GM23338 (cell line): ENCODE results near the gene INHA. TPM values are rescaled to one million over a fixed set of nuclear protein-coding genes. Genes with fewer than 3 reads are reported as not detected.

Experiments
- ATAC-seq: fragments of 200-7000 bp; cut with Tn5 transposase; 3 replicates; pipeline ENCODE4 v1.9.1; 2020
- DNase-seq: peaks from one replicate; pipeline ENCODE4 v3.0.0-alpha.2; 2015; ENCODE audit warnings: low spot score
- H2AFZ ChIP-seq: fragments of 200-600 bp; sonication (generic); 2 replicates; pipeline ENCODE4 v1.8.0; 2016; ENCODE audit warnings: antibody characterized with exemption, mild to moderate bottlenecking, moderate library complexity
- H3F3A ChIP-seq: fragments of 200-600 bp; sonication (generic); replicated peaks from 2 replicates; pipeline ENCODE4 v1.8.0; 2017; ENCODE audit warnings: antibody characterized with exemption, mixed run types, low read depth
- H3K27ac ChIP-seq: fragments of 200-600 bp; sonication (generic); 2 replicates; pipeline ENCODE4 v1.6.1; 2016; ENCODE audit warnings: low read depth
- H3K27me3 ChIP-seq: fragments of 200-600 bp; sonication (generic); 2 replicates; pipeline ENCODE4 v1.8.0; 2016; ENCODE audit warnings: mild to moderate bottlenecking, mixed run types, moderate library complexity; ENCODE audit not compliant: insufficient read depth
- H3K36me3 ChIP-seq: fragments of 200-600 bp; sonication (generic); 2 replicates; pipeline ENCODE4 v1.8.0; 2016; ENCODE audit warnings: mild to moderate bottlenecking; ENCODE audit not compliant: insufficient read depth
- H3K4me1 ChIP-seq: fragments of 200-600 bp; sonication (generic); 2 replicates; pipeline ENCODE4 v1.8.0; 2016; ENCODE audit warnings: mild to moderate bottlenecking, moderate library complexity; ENCODE audit not compliant: insufficient read depth
- H3K4me2 ChIP-seq: fragments of 200-600 bp; sonication (generic); 2 replicates; pipeline ENCODE4 v1.7.1; 2017; ENCODE audit warnings: mixed run types
- H3K4me3 ChIP-seq: fragments of 200-600 bp; sonication (generic); 2 replicates; pipeline ENCODE4 v1.6.1; 2016; ENCODE audit warnings: mixed run types
- H3K79me2 ChIP-seq: fragments of 200-600 bp; sonication (generic); replicated peaks from 2 replicates; pipeline ENCODE4 v1.8.0; 2017; ENCODE audit warnings: mild to moderate bottlenecking; ENCODE audit not compliant: insufficient read depth
- H3K9me2 ChIP-seq: fragments of 200-600 bp; sonication (generic); 2 replicates; pipeline ENCODE4 v1.8.0; 2017; ENCODE audit not compliant: insufficient read depth
- H4K20me1 ChIP-seq: fragments of 200-600 bp; sonication (generic); replicated peaks from 2 replicates; pipeline ENCODE4 v1.8.0; 2017; ENCODE audit warnings: mild to moderate bottlenecking; ENCODE audit not compliant: insufficient read depth
- H3K27ac Mint-ChIP-seq: 2 replicates; pipeline ENCODE4 v1.8.0; 2020; ENCODE audit warnings: inconsistent platforms, mild to moderate bottlenecking, moderate library complexity, mixed read lengths
- H3K27me3 Mint-ChIP-seq: 3 replicates; pipeline ENCODE4 v1.8.0; 2022; ENCODE audit warnings: low read depth, mild to moderate bottlenecking, moderate library complexity, mixed read lengths, inconsistent platforms; ENCODE audit not compliant: insufficient read depth, poor library complexity
- H3K36me3 Mint-ChIP-seq: 3 replicates; pipeline ENCODE4 v1.8.0; 2021; ENCODE audit warnings: low read depth, mild to moderate bottlenecking, inconsistent platforms, moderate library complexity, mixed read lengths
- H3K4me1 Mint-ChIP-seq: 3 replicates; pipeline ENCODE4 v1.8.0; 2020; ENCODE audit warnings: mild to moderate bottlenecking, inconsistent platforms, mixed read lengths
- H3K4me3 Mint-ChIP-seq: 3 replicates; pipeline ENCODE4 v1.8.0; 2021; ENCODE audit warnings: moderate library complexity, mild to moderate bottlenecking, inconsistent platforms, mixed read lengths
- H3K9me3 Mint-ChIP-seq: 3 replicates; pipeline ENCODE4 v1.8.0; 2020; ENCODE audit warnings: moderate library complexity, mild to moderate bottlenecking, inconsistent platforms, mixed read lengths
- CREB1 ChIP-seq: fragments of 250-450 bp; sonication (Bioruptor Pico); IDR thresholded peaks from 2 replicates; pipeline ENCODE4 v1.5.0; 2020; ENCODE audit warnings: low read depth, mild to moderate bottlenecking, moderate library complexity
- CTCF ChIP-seq, 2 experiments: fragments of 200-600 bp in 1 of 2; sonication (generic) in 1 of 2; conservative IDR thresholded peaks; 2 replicates each; pipeline versions ENCODE4 v1.5.1 to v1.6.1; 2016 to 2017; ENCODE audit warnings: antibody characterized with exemption in 2 of 2, low read depth in 2 of 2, mild to moderate bottlenecking in 2 of 2, moderate library complexity in 1 of 2
- ETS1 ChIP-seq: IDR thresholded peaks from 2 replicates; pipeline ENCODE4 v1.6.1; 2016; ENCODE audit warnings: antibody characterized with exemption
- EZH2 ChIP-seq: fragments of 200-600 bp; sonication (generic); IDR thresholded peaks from one replicate; pipeline ENCODE4 v1.8.0; 2017; ENCODE audit warnings: antibody characterized with exemption, mild to moderate bottlenecking, low read depth; ENCODE audit not compliant: unreplicated experiment
- EZH2phosphoT487 ChIP-seq: fragments of 200-600 bp; sonication (generic); IDR thresholded peaks from one replicate; pipeline ENCODE4 v1.8.1; 2018; ENCODE audit warnings: antibody characterized with exemption; ENCODE audit not compliant: unreplicated experiment
- POLR2AphosphoS5 ChIP-seq: IDR thresholded peaks from 2 replicates; pipeline ENCODE4 v1.6.1; 2016; ENCODE audit warnings: antibody characterized with exemption, low read depth
- REST ChIP-seq: IDR thresholded peaks from one replicate; pipeline ENCODE4 v1.6.1; 2018; ENCODE audit warnings: antibody characterized with exemption; ENCODE audit not compliant: unreplicated experiment
- ZNF114 ChIP-seq: fragments of 250-450 bp; sonication (Bioruptor Pico); IDR thresholded peaks from 2 replicates; pipeline ENCODE4 v1.5.0; 2020; ENCODE audit warnings: mild to moderate bottlenecking, moderate library complexity
- ZNF331 ChIP-seq: fragments of 250-450 bp; sonication (Bioruptor Pico); IDR thresholded peaks from 2 replicates; pipeline ENCODE4 v1.5.0; 2020; ENCODE audit warnings: low read depth, mild to moderate bottlenecking, moderate library complexity
- ZNF462 ChIP-seq: fragments of 250-450 bp; sonication (Bioruptor Pico); IDR thresholded peaks from 2 replicates; pipeline ENCODE4 v1.5.0; 2020; ENCODE audit warnings: mild to moderate bottlenecking, moderate library complexity
- long read RNA-seq: library from polyadenylated mRNA; unstranded; transcript quantifications from one replicate; pipeline ENCODE4 v2.0.0, GENCODE V29; 2020; ENCODE audit not compliant: unreplicated experiment
- polyA plus RNA-seq: library from polyadenylated mRNA; unstranded; fragments of >200 nt; fragmentation: Nextera tagmentation; extraction: Ambion mirVana; gene quantifications from 2 replicates; pipeline ENCODE4 v1.2.1, GENCODE V29; 2016
- total RNA-seq: library from RNA; depleted of rRNA; stranded (reverse); fragments of >200 nt; shearing (Covaris generic); gene quantifications from 2 replicates; pipeline ENCODE4 v1.2.3, GENCODE V29; 2014; rRNA removed

The INHA gene
- total RNA-seq (0.31 and 1.6 TPM in 2 replicates), polyA plus RNA-seq (0.56 and 1.5 TPM in 2 replicates)
- long read RNA-seq, partial matches to known transcripts = 0 of 1 reads
- long read RNA-seq, other reads (novel, unspliced or antisense) = 1 of 1 reads

- 0 out of 2 replicates have a peak, but pooled peaks cover 4% of the 10 kb centered on the region for H3K9me2 ChIP-seq
- peaks cover 19% of the 10 kb centered on the region for H3F3A ChIP-seq
- H4K20me1 ChIP-seq = no peaks in the 10 kb centered on the region
- no peak for TF ChIP-seq CTCF (conservative IDR thresholded peaks at IDR 0.05; ENCODE audit: low read depth in 2 of 2)
- no peak for TF ChIP-seq EZH2phosphoT487
- no peak for TF ChIP-seq ZNF331 (CRISPR knock-in tag)
- no peak for TF ChIP-seq POLR2AphosphoS5
- TF ChIP-seq ETS1 = no peak
- no peak for TF ChIP-seq REST
- no peak for TF ChIP-seq ZNF462 (CRISPR knock-in tag)
- no peak for TF ChIP-seq ZNF114
- TF ChIP-seq EZH2 = no peak
- TF ChIP-seq CREB1 (CRISPR knock-in tag) = no peak
- ATAC-seq = no peak
- no peaks in the 10 kb centered on the region for H3K36me3 ChIP-seq
- no peak for DNase-seq
- H3K27ac Mint-ChIP-seq = peak within 1 kb of the TSS; percentile 90
- peak within 1 kb of the TSS; percentile 91 for H3K27ac ChIP-seq
- H3K36me3 Mint-ChIP-seq = peaks cover 27% of the 10 kb centered on the region
- H3K9me3 Mint-ChIP-seq = peaks cover 2% of the 10 kb centered on the region; the same call in 1 of the 3 replicates
- peaks cover 29% of the 10 kb centered on the region for H3K27me3 Mint-ChIP-seq
- H3K4me1 Mint-ChIP-seq = peaks cover 50% of the 10 kb centered on the region
- peak within 1 kb of the TSS; percentile 71 for H3K4me3 ChIP-seq
- peaks cover 49% of the 10 kb centered on the region for H3K4me1 ChIP-seq
- peak within 1 kb of the TSS; percentile 64 for H3K4me3 Mint-ChIP-seq
- peaks cover 10% of the 10 kb centered on the region; the same call in 1 of the 2 replicates for H3K79me2 ChIP-seq
- peak within 1 kb of the TSS; percentile 14; the same call in 1 of the 2 replicates for H2AFZ ChIP-seq
- peaks cover 13% of the 10 kb centered on the region for H3K27me3 ChIP-seq
- H3K4me2 ChIP-seq = peak within 1 kb of the TSS; percentile 89
Observed at GRCh38 chr2:219572237-219573001, at the start of gene INHA. Gene INHA (plus strand): TSS chr2:219572310. CDS start chr2:219572375, 65 bp downstream.
